Measurements from ENCODE around the gene GTF2IRD1.

The GTF2IRD1 gene

DNA sequence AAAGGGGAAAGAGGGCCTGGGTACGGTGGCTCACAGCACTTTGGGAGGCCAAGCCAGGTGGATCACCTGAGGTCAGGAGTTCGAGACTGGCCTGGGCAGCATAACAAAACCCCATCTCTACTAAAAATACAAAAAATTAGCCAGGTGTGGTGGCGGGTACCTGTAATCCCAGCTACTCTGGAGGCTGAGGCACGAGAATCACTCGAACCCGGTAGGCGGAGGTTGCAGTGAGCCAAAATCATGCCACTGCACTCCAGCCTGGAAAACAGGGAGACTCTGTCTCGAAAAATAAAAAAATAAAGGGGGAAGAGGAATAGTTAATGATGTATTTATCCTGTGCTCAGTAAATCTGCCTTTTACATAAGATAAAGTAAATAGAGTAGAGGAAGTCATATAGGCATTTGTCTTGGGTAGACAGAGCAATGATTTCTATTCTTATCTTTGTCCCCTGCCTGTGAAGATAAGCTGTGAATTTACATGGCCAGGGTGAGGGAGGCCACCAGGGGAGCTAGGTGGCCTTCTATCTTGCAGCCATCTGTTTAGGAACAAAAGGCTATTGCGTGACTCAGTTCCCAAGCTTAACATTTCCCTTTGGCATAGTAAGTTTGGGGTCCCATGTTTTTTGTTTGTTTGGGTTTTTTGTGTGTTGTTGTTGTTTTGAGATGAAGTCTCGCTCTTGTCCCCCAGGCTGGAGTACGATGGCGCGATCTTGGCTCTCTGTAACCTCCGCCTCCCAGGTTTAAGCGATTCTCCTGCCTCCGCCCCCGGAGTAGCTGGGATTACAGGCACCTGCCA, 130.7 kb downstream of the GTF2IRD1 start:
- H3K9ac ChIP-seq (ENCODE audit: low read depth, low read length): no peak overlapping the region
- H3K4me1 ChIP-seq (ENCODE audit: control insufficient read depth, insufficient read depth, low read length): peaks cover 5% of the 10 kb centered on the region; the same call in 1 of the 2 replicates
- H3K36me3 ChIP-seq (ENCODE audit: control insufficient read depth, insufficient read depth, low read length): no peaks in the 10 kb centered on the region
- H3K9me3 ChIP-seq (ENCODE audit: control insufficient read depth, insufficient read depth, low read length): no peaks in the 10 kb centered on the region
- no peaks in the 10 kb centered on the region for H3K27me3 ChIP-seq (ENCODE audit: control insufficient read depth, insufficient read depth, low read length)
- no peak overlapping the region for H3K4me3 ChIP-seq (ENCODE audit: low read depth, low read length)
- H3K27ac ChIP-seq (ENCODE audit: low read depth, low read length): peak overlapping the region; percentile 8

DNA sequence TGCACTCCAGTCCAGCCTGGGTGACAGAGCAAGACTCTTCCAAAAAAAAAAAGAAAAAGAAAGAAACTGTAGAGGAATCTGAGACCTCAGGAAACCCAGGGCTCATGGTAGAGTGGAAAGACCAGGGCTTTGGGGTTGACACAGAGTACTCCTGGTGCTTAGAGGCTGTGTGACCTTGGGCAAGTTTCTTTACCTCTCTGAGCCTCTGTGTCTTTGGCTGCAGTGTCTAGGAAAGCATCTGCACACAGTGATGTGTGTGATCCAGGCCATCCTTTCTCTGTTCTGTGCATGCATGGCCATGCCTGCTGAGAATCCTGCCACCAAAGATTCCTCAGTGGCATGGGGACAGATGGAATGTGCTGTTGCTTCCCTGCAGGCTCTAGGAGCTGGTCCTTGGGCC, 132.1 kb downstream of the GTF2IRD1 start:
- H3K9ac ChIP-seq (ENCODE audit: low read depth, low read length): no peak overlapping the region

DNA sequence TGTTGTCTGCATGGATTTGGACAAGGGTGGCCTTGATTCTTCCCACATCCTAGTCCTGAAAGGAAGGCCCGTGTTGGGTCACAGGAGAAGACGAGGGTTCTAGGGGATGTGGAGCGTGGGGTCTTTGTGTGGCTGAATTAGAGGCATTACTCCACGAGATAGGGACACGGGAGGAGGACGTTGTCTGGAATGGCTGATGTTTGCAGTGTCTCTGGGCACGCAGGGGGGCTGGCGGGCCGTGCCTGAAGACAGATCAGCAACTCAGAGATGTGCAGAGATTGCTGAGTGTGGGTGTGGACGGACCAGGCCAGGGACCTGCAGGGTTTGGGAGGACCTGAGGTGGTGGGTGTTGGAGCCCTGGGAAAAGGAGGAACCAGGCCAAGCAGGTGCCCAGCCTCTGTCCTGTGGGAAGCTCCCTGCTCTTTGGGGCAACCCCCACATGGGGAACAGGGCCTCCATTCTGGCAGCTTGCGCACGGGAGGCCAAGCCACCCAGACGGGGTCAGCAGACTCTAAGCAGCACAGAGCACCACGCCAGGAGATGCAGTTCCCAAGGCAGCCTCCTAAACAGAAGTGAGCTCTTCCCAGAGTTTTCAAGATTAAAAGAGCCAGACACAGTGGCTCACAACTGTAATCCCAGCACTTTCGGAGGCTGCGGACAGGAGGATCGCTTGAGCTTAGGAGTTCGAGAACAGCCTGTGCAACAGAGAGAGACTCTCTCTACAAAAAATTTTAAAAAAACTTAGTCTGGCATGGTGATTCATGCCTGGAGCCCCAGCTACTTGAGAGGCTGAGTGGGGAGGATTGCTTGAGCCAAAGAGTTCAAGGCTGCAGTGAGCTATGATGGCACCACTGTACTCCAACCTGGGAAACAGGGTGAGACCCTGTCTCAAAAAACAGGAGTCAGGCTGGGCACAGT, 132.8 kb downstream of the GTF2IRD1 start:
- Histone ChIP-seq H3K36me3 (ENCODE audit: control insufficient read depth, insufficient read depth, low read length) (peaks cover 11% of the 10 kb centered on the region), H3K4me3 (ENCODE audit: low read depth, low read length) (no peak overlapping the region), H3K9ac (ENCODE audit: low read depth, low read length) (no peak overlapping the region), H3K4me1 (ENCODE audit: control insufficient read depth, insufficient read depth, low read length) (peaks cover 3% of the 10 kb centered on the region; the same call in 1 of the 2 replicates), H3K27me3 (ENCODE audit: control insufficient read depth, insufficient read depth, low read length) (no peaks in the 10 kb centered on the region), H3K27ac (ENCODE audit: low read depth, low read length) (peak overlapping the region; percentile 1), H3K9me3 (ENCODE audit: control insufficient read depth, insufficient read depth, low read length) (no peaks in the 10 kb centered on the region)

More for the DNA sequence above, 132.1 kb downstream of the GTF2IRD1 start:
- H3K27ac ChIP-seq (ENCODE audit: low read depth, low read length): no peak overlapping the region
- H3K4me1 ChIP-seq (ENCODE audit: control insufficient read depth, insufficient read depth, low read length): peaks cover 3% of the 10 kb centered on the region; the same call in 1 of the 2 replicates
- H3K36me3 ChIP-seq (ENCODE audit: control insufficient read depth, insufficient read depth, low read length): peaks cover 8% of the 10 kb centered on the region
- no peak overlapping the region for H3K4me3 ChIP-seq (ENCODE audit: low read depth, low read length)
- no peaks in the 10 kb centered on the region for H3K9me3 ChIP-seq (ENCODE audit: control insufficient read depth, insufficient read depth, low read length)
- no peaks in the 10 kb centered on the region for H3K27me3 ChIP-seq (ENCODE audit: control insufficient read depth, insufficient read depth, low read length)

DNA sequence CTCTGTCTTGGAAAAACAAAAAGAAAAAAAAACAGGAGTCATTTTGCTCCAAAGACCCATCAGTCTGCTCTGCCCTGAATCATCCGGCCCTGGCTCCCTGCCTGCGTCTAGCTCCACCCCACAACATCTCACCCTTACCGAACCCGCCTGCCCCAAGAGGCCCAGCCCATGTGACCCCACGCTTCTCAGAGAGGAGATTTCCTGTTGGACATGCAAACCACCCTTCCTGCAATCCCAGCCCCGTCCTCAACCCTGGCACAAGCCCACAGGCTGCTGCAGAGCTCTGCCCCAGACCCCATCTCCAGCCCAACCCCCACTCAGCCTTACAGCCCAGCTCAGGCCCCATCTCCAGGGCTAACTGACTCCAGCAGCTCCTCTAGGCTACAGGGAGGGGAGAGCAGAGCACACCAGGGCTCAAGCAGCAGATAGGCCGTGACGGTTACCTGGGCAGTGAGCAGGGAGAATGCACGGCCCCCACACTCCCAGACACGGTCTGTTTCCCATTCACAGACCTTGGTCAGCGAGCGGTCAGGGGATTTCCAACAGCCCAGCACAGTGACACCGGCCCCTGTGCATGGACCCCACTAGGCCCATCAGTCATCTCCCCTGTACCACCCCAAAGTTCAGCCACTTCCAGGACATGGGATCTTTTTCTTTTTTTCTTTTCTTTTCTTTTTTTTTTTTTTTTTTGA, 133.9 kb downstream of the GTF2IRD1 start:
- Histone ChIP-seq H3K4me3 (ENCODE audit: low read depth, low read length) (no peak overlapping the region), H3K27me3 (ENCODE audit: control insufficient read depth, insufficient read depth, low read length) (no peaks in the 10 kb centered on the region), H3K27ac (ENCODE audit: low read depth, low read length) (no peak overlapping the region)

DNA sequence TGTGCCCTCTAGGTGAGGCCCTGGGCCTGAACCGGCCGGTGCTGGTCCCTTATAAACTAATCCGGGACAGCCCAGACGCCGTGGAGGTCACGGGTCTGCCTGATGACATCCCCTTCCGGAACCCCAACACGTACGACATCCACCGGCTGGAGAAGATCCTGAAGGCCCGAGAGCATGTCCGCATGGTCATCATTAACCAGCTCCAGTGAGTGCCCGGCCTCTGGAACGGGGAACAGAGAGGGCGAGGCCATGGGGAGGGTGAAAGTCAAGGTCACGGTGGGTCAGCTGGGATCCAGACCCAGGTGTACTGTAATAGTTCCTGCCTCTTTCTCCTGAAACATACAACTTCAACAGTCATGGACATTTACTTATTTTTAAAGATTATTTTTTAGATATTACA, 137.1 kb downstream of the GTF2IRD1 start:
- Histone ChIP-seq H3K9ac (ENCODE audit: low read depth, low read length) (no peak overlapping the region), H3K4me3 (ENCODE audit: low read depth, low read length) (no peak overlapping the region), H3K27me3 (ENCODE audit: control insufficient read depth, insufficient read depth, low read length) (no peaks in the 10 kb centered on the region), H3K36me3 (ENCODE audit: control insufficient read depth, insufficient read depth, low read length) (peaks cover 36% of the 10 kb centered on the region), H3K4me1 (ENCODE audit: control insufficient read depth, insufficient read depth, low read length) (peaks cover 3% of the 10 kb centered on the region; the same call in 1 of the 2 replicates), H3K9me3 (ENCODE audit: control insufficient read depth, insufficient read depth, low read length) (no peaks in the 10 kb centered on the region), H3K27ac (ENCODE audit: low read depth, low read length) (no peak overlapping the region)

More for the DNA sequence above, 133.9 kb downstream of the GTF2IRD1 start:
- H3K4me1 ChIP-seq (ENCODE audit: control insufficient read depth, insufficient read depth, low read length): peaks cover 3% of the 10 kb centered on the region; the same call in 1 of the 2 replicates
- no peak overlapping the region for H3K9ac ChIP-seq (ENCODE audit: low read depth, low read length)
- peaks cover 18% of the 10 kb centered on the region for H3K36me3 ChIP-seq (ENCODE audit: control insufficient read depth, insufficient read depth, low read length)
- H3K9me3 ChIP-seq (ENCODE audit: control insufficient read depth, insufficient read depth, low read length): no peaks in the 10 kb centered on the region

DNA sequence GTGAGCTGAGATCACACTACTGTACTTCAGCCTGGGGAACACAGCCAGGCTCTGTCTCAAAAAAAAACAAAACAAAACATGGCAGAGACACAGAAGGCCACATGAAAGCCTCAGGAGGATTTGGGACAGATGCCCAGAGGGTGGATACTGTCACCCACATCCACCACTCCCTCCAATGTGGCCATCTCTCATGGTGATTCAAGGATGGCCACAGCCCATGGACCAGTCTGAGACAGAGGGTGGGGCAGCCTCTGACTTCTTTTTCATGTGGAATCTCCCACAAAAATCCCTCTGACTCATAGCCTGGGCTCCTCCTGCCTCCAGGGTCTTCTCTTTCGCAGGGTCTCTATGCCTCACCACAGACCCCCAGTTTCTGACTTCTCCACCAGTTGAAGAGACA, 144.9 kb downstream of the GTF2IRD1 start:
- no peak overlapping the region for H3K4me3 ChIP-seq (ENCODE audit: low read depth, low read length)
- H3K27me3 ChIP-seq (ENCODE audit: control insufficient read depth, insufficient read depth, low read length): no peaks in the 10 kb centered on the region
- no peaks in the 10 kb centered on the region for H3K4me1 ChIP-seq (ENCODE audit: control insufficient read depth, insufficient read depth, low read length)
- no peak overlapping the region for H3K9ac ChIP-seq (ENCODE audit: low read depth, low read length)
- H3K36me3 ChIP-seq (ENCODE audit: control insufficient read depth, insufficient read depth, low read length): peaks cover 70% of the 10 kb centered on the region
- H3K27ac ChIP-seq (ENCODE audit: low read depth, low read length): no peak overlapping the region
- no peaks in the 10 kb centered on the region for H3K9me3 ChIP-seq (ENCODE audit: control insufficient read depth, insufficient read depth, low read length)

DNA sequence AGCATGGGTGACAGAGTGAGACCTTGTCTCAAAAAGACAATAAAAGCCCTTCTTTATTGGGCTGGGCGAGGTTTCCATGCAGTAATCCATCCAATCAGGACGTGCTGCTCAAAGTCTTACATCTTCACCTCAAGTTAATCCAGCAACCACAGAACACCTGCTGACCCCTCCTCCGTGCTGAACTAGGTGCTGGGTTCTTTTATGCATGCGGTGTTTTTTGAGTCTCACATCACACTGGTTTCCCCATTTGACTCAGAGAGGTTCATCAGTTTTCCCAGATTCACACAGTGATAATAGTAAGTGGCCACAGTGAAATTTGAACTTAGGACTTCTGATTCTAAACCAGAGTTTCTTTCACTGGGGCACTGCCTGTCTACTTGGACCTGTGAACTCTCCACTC, 145.5 kb downstream of the GTF2IRD1 start:
- H3K4me3 ChIP-seq (ENCODE audit: low read depth, low read length): no peak overlapping the region
- H3K27ac ChIP-seq (ENCODE audit: low read depth, low read length): no peak overlapping the region

DNA sequence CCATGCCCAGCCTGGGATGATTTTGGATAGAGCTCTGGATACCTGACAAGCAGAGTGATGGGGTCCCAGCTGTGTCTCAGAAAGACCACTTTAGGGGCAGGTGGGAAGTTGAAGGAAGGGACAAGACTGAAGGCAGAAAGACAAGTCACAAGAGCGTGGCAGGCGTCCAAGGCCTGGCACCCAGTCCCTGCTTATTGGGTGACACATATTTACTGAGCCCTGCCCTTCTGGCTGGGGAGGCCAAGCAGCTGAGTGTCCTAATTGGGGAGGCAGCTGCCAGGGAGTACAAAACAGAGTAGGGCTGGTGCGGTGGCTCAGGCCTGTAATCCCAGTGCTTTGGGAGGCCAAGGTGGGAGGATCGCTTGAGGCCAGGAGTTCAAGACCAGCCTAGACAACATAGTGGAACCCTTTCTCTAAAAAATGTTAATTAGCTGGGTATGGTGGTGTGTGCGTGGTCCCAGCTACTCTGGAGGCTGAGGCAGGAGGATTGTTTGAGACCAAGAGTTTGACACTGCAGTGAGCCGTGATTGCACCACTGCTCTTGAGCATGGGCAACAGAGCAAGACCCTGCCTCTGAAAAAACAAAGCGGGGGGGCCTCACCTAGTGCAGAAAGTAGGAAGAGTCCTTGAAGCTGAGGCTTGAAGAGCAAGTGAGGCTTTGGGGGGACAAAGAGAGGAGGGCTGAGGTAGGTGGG, 150.8 kb downstream of the GTF2IRD1 start:
- H3K36me3 ChIP-seq (ENCODE audit: control insufficient read depth, insufficient read depth, low read length): peaks cover 26% of the 10 kb centered on the region
- H3K9ac ChIP-seq (ENCODE audit: low read depth, low read length): no peak overlapping the region
- H3K4me1 ChIP-seq (ENCODE audit: control insufficient read depth, insufficient read depth, low read length): no peaks in the 10 kb centered on the region
- H3K27ac ChIP-seq (ENCODE audit: low read depth, low read length): no peak overlapping the region
- H3K9me3 ChIP-seq (ENCODE audit: control insufficient read depth, insufficient read depth, low read length): no peaks in the 10 kb centered on the region
- no peak overlapping the region for H3K4me3 ChIP-seq (ENCODE audit: low read depth, low read length)
- no peaks in the 10 kb centered on the region for H3K27me3 ChIP-seq (ENCODE audit: control insufficient read depth, insufficient read depth, low read length)

More for the DNA sequence above, 145.5 kb downstream of the GTF2IRD1 start:
- Histone ChIP-seq H3K27me3 (ENCODE audit: control insufficient read depth, insufficient read depth, low read length) (no peaks in the 10 kb centered on the region), H3K9ac (ENCODE audit: low read depth, low read length) (no peak overlapping the region), H3K4me1 (ENCODE audit: control insufficient read depth, insufficient read depth, low read length) (no peaks in the 10 kb centered on the region), H3K36me3 (ENCODE audit: control insufficient read depth, insufficient read depth, low read length) (peaks cover 68% of the 10 kb centered on the region), H3K9me3 (ENCODE audit: control insufficient read depth, insufficient read depth, low read length) (no peaks in the 10 kb centered on the region)

DNA sequence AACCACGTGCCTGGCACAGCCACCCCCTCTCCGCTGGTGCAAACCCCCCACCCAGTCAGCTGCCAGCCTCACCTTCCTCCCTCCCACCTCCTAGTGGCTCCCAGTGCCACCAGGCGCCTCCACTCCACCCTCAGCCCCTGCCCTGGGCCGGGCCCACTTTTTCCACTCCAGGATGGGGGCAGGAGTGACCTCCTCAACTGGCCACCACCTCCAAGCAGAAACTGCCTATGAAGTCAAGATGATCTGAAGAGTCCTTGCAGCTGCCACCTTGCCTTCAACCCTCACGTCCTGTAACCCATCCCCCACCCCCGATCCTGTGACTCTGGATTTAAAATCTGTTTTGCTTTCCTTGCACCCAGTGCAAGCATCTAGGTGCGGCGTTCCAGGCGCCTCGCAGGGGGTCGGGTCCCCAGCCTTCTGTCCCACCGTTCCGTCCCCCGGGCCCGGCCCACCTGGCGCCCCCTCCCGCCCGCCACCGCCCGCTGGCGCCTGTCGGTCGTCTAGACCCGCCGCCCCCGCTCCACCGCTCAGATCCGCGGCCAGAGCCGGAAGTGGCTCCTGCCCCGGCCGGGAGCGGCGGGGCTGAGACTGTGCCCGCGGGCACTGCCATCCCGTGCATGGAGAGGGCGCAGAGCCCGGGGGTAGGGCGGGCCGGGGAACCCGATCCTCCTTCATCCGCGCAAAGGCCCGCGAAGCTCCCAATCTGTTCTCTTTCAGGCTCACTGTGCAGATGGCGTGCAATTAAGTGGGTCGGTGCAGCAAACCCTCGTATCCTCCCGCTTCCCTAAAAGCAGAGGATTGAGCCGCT, 152.6 kb downstream of the GTF2IRD1 start:
- peaks cover 8% of the 10 kb centered on the region; the same call in 1 of the 2 replicates for H3K36me3 ChIP-seq (ENCODE audit: control insufficient read depth, insufficient read depth, low read length)
- no peaks in the 10 kb centered on the region for H3K9me3 ChIP-seq (ENCODE audit: control insufficient read depth, insufficient read depth, low read length)
- H3K9ac ChIP-seq (ENCODE audit: low read depth, low read length): no peak overlapping the region
- H3K27ac ChIP-seq (ENCODE audit: low read depth, low read length): no peak overlapping the region
- H3K4me3 ChIP-seq (ENCODE audit: low read depth, low read length): peak overlapping the region; percentile 49
- no peaks in the 10 kb centered on the region for H3K27me3 ChIP-seq (ENCODE audit: control insufficient read depth, insufficient read depth, low read length)
- no peaks in the 10 kb centered on the region for H3K4me1 ChIP-seq (ENCODE audit: control insufficient read depth, insufficient read depth, low read length)

Data from HUES48 (cell line).